ENCODE measurements around the gene RAB11FIP5. TPM values are rescaled to one million over a fixed set of nuclear protein-coding genes. Genes with fewer than 3 reads are reported as not detected.

Gene RAB11FIP5
- total and polyA plus RNA-seq, 7 experiments from 2014 or later, result 5.6 to 13.2 (median 11.2) TPM

DNA sequence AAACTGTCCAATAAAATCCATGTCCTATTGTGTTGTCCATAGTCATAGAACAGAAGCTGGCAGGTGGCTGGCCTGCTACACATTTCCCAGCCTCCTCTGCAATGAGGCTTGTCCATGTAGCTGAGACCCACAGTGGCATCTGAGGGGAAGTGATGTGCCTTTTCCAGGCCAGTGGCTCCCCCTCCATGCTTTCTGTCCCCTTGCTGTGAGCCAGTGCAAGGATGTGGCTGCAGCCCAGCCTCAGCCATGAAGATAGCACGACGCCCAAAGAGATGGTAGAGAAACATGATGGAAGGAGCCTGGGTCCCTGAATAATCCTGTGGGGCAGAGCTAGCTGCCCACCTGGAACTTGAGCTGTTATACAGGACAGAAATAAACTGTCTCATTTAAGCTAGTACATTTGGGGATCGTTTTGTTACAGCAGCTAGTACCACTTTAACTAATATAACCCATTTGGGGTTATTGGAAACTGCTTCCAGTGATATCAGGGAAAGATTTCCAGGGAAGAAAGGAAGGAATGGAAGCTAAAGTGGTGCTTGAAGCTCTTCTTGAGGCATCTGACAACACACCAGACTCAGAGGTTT, 81.6 kb downstream of the RAB11FIP5 start:
- H3K36me3 Mint-ChIP-seq, result peaks cover 0 to 14% (median 0%) of the 10 kb centered on the region in 5 donors
- CTCF ChIA-PET, result interaction anchor here (0.9 to 1.0 kb wide), 2 partner anchors 31 to 55 kb away, joined by 3 read pairs; no protein-coding TSS in a partner anchor
- POLR2A ChIA-PET, result interaction anchor here (0.7 kb wide), 1 partner anchor 238 kb away, joined by 5 read pairs; no protein-coding TSS in a partner anchor

DNA sequence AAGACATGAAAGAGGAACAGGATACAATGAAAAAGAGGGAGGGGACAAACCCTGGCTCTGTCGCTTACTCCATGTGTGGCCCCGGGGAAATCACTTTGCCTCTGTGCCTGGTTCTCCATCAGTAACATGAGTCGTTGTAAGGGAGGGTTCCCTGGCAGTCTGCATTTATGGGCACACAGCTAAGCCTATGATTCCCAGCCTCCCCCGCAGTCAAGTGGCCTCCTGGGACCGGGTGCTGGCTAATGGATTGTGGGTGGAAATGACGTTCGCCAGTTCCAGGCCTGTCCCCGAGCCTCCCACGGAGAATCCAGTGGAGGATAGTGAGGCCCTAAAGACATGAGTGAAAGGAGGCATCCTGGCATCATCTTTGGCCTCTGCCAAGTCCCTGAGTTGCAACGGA, 83.9 kb downstream of the RAB11FIP5 start:
- ATAC-seq (no peak), DNase-seq (no peak)
- CTCF ChIA-PET, result no interaction called here
- Mint-ChIP-seq H3K27me3 (no peaks in the 10 kb centered on the region), H3K27ac (no peak overlapping the region), H3K9me3 (no peaks in the 10 kb centered on the region), H3K4me3 (no peak overlapping the region), H3K36me3 (peaks cover 0 to 14% (median 0%) of the 10 kb centered on the region in 5 donors), H3K4me1 (peaks cover 0 to 4% (median 0%) of the 10 kb centered on the region in 7 donors)
- no peak overlapping the region for H3K27ac ChIP-seq (ENCODE audit: low read depth, low read length)
- H3K4me1 ChIP-seq (ENCODE audit: control insufficient read depth in 2 of 2, insufficient read depth in 2 of 2, low read length in 2 of 2), result no peaks in the 10 kb centered on the region
- no peaks in the 10 kb centered on the region for H3K36me3 ChIP-seq (ENCODE audit: control insufficient read depth in 2 of 3, insufficient read depth in 3 of 3, low read length in 3 of 3)
- intact Hi-C loops (cut with micrococcal nuclease), result no loop called here
- POLR2A ChIA-PET, result no interaction called here
- no peak overlapping the region for H3K4me3 ChIP-seq (ENCODE audit: low read length)
- H3K27me3 ChIP-seq (ENCODE audit: control insufficient read depth in 2 of 2, insufficient read depth in 2 of 2, low read length in 2 of 2), result no peaks in the 10 kb centered on the region
- no peaks in the 10 kb centered on the region for H3K9me3 ChIP-seq (ENCODE audit: control insufficient read depth in 2 of 3, low read length in 3 of 3)

More for the DNA sequence above, 81.6 kb downstream of the RAB11FIP5 start:
- Mint-ChIP-seq H3K27ac (no peak overlapping the region), H3K4me1 (peaks cover 0 to 4% (median 0%) of the 10 kb centered on the region in 7 donors), H3K4me3 (no peak overlapping the region), H3K9me3 (no peaks in the 10 kb centered on the region), H3K27me3 (no peaks in the 10 kb centered on the region)
- no peak overlapping the region for H3K27ac ChIP-seq (ENCODE audit: low read depth, low read length)
- DNase-seq (no peak), ATAC-seq (no peak)
- H3K9me3 ChIP-seq (ENCODE audit: control insufficient read depth in 2 of 3, low read length in 3 of 3), result no peaks in the 10 kb centered on the region
- no peak overlapping the region for H3K4me3 ChIP-seq (ENCODE audit: low read length)
- H3K36me3 ChIP-seq (ENCODE audit: control insufficient read depth in 2 of 3, insufficient read depth in 3 of 3, low read length in 3 of 3), result no peaks in the 10 kb centered on the region
- intact Hi-C loops (cut with micrococcal nuclease), result no loop called here
- no peaks in the 10 kb centered on the region for H3K27me3 ChIP-seq (ENCODE audit: control insufficient read depth in 2 of 2, insufficient read depth in 2 of 2, low read length in 2 of 2)
- no peaks in the 10 kb centered on the region for H3K4me1 ChIP-seq (ENCODE audit: control insufficient read depth in 2 of 2, insufficient read depth in 2 of 2, low read length in 2 of 2)

DNA sequence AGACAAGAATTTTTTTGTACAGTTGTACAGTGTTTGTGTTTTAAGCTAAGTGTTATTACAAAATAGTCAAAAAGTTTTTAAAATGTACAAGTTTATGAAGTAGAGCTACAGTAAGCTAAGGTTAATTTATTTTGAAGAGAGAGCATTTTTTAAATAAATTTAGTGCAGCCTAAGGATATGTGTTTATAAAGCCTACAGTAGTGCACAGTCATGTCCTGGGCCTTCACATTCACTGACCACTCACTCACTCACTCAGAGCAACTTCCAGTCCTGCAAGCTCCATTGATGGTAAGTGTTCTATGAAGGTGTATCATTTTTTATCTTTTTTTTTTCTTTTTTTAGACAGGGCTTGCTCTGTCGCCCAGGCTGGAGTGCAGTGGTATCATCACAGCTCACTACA, 85.4 kb downstream of the RAB11FIP5 start:
- Mint-ChIP-seq H3K4me3 (no peak overlapping the region), H3K27ac (no peak overlapping the region), H3K4me1 (peaks cover 0 to 4% (median 0%) of the 10 kb centered on the region in 7 donors), H3K9me3 (no peaks in the 10 kb centered on the region), H3K27me3 (no peaks in the 10 kb centered on the region), H3K36me3 (peaks cover 0 to 14% (median 0%) of the 10 kb centered on the region in 5 donors)
- CTCF ChIA-PET, result interaction anchor here (0.9 kb wide), 1 partner anchor 54 kb away, joined by 3 read pairs; no protein-coding TSS in a partner anchor
- Histone ChIP-seq H3K27me3 (ENCODE audit: control insufficient read depth in 2 of 2, insufficient read depth in 2 of 2, low read length in 2 of 2) (no peaks in the 10 kb centered on the region), H3K4me3 (ENCODE audit: low read length) (no peak overlapping the region), H3K9me3 (ENCODE audit: control insufficient read depth in 2 of 3, low read length in 3 of 3) (no peaks in the 10 kb centered on the region), H3K4me1 (ENCODE audit: control insufficient read depth in 2 of 2, insufficient read depth in 2 of 2, low read length in 2 of 2) (no peaks in the 10 kb centered on the region), H3K36me3 (ENCODE audit: control insufficient read depth in 2 of 3, insufficient read depth in 3 of 3, low read length in 3 of 3) (no peaks in the 10 kb centered on the region), H3K27ac (ENCODE audit: low read depth, low read length) (no peak overlapping the region)
- POLR2A ChIA-PET, result no interaction called here
- intact Hi-C loops (cut with micrococcal nuclease), result no loop called here
- ATAC-seq (no peak), DNase-seq (no peak)

DNA sequence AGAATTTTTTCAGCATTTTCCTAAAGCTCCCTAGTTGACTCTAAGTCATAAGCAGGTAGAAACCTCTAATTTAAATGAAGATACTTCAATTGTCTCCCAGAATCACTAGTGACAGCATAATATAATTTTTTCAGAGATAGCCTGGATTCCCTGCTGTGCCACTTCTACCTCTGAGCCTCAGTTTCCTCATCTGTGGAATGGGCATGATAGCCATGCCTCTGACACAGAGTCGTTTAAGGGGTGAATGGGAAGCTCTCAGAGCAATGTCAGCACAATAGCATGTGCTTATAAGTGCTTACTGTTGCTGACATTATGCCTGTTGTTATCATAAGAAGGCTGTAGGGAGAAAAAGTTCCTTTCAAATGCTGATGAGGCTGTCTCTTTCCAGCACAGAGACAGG, 89.3 kb downstream of the RAB11FIP5 start:
- no peak overlapping the region for H3K27ac ChIP-seq (ENCODE audit: low read depth, low read length)
- CTCF ChIA-PET, result no interaction called here
- no peaks in the 10 kb centered on the region for H3K4me1 ChIP-seq (ENCODE audit: control insufficient read depth in 2 of 2, insufficient read depth in 2 of 2, low read length in 2 of 2)
- no peak overlapping the region for H3K4me3 ChIP-seq (ENCODE audit: low read length)
- no peaks in the 10 kb centered on the region for H3K36me3 ChIP-seq (ENCODE audit: control insufficient read depth in 2 of 3, insufficient read depth in 3 of 3, low read length in 3 of 3)
- no peaks in the 10 kb centered on the region for H3K9me3 Mint-ChIP-seq
- ATAC-seq (no peak), DNase-seq (no peak)
- H3K4me3 Mint-ChIP-seq, result no peak overlapping the region
- no peaks in the 10 kb centered on the region for H3K9me3 ChIP-seq (ENCODE audit: control insufficient read depth in 2 of 3, low read length in 3 of 3)
- no peak overlapping the region for H3K27ac Mint-ChIP-seq
- POLR2A ChIA-PET, result no interaction called here
- H3K36me3 Mint-ChIP-seq, result peaks cover 0 to 18% (median 0%) of the 10 kb centered on the region in 5 donors
- intact Hi-C loops (cut with micrococcal nuclease), result no loop called here
- H3K27me3 Mint-ChIP-seq, result no peaks in the 10 kb centered on the region
- no peaks in the 10 kb centered on the region for H3K4me1 Mint-ChIP-seq
- no peaks in the 10 kb centered on the region for H3K27me3 ChIP-seq (ENCODE audit: control insufficient read depth in 2 of 2, insufficient read depth in 2 of 2, low read length in 2 of 2)

Other genes starting within 250 kb of the RAB11FIP5 start
- gene SPR, start 225.5 kb downstream of the RAB11FIP5 start, total RNA-seq, result 1 to 10 TPM in 2 of 5 experiments, under 1 TPM in 2, not detected in 1; 0.24 to 2.3 (median 0.98) TPM
- 1 to 10 TPM in 1 of 2 donors, not detected in 1; 1.0 TPM for gene SPR, start 225.5 kb downstream of the RAB11FIP5 start, polyA plus RNA-seq
- gene EMX1, start 195.4 kb downstream of the RAB11FIP5 start, total RNA-seq, result not detected
- gene EMX1, start 195.4 kb downstream of the RAB11FIP5 start, polyA plus RNA-seq, result not detected
- gene SFXN5, start 41.2 kb downstream of the RAB11FIP5 start, total RNA-seq, result 10 to 100 TPM in 3 of 5 experiments, 1 to 10 TPM in 2; 8.8 to 17.4 (median 10.9) TPM
- 1 to 10 TPM; 2.2 to 4.4 TPM for gene SFXN5, start 41.2 kb downstream of the RAB11FIP5 start, polyA plus RNA-seq
- not detected for gene NOTO, start 89.6 kb upstream of the RAB11FIP5 start, total RNA-seq
- not detected for gene NOTO, start 89.6 kb upstream of the RAB11FIP5 start, polyA plus RNA-seq
- gene SMYD5, start 101.3 kb upstream of the RAB11FIP5 start, total RNA-seq, result 10 to 100 TPM; 25.1 to 76.2 (median 42.7) TPM
- 10 to 100 TPM; 25.6 to 28.0 TPM for gene SMYD5, start 101.3 kb upstream of the RAB11FIP5 start, polyA plus RNA-seq
- gene PRADC1, start 120.3 kb upstream of the RAB11FIP5 start, total RNA-seq, result 1 to 10 TPM; 4.3 to 8.8 (median 6.9) TPM
- 10 to 100 TPM; 25.1 to 29.5 TPM for gene PRADC1, start 120.3 kb upstream of the RAB11FIP5 start, polyA plus RNA-seq
- 100 to 1,000 TPM; 118 to 322 (median 181) TPM for gene CCT7, start 121.4 kb upstream of the RAB11FIP5 start, total RNA-seq
- gene CCT7, start 121.4 kb upstream of the RAB11FIP5 start, polyA plus RNA-seq, result 100 to 1,000 TPM; 284 to 298 TPM
- 10 to 100 TPM; 13.2 to 19.6 (median 17.6) TPM for gene FBXO41, start 171.5 kb upstream of the RAB11FIP5 start, total RNA-seq
- gene FBXO41, start 171.5 kb upstream of the RAB11FIP5 start, polyA plus RNA-seq, result 1 to 10 TPM; 1.5 to 3.2 TPM
- gene EGR4, start 180.6 kb upstream of the RAB11FIP5 start, total RNA-seq, result under 1 TPM in 3 of 5 experiments, not detected in 2; 0.15 to 0.16 (median 0.15) TPM
- gene EGR4, start 180.6 kb upstream of the RAB11FIP5 start, polyA plus RNA-seq, result not detected

All from naive thymus-derived CD4-positive, alpha-beta T cell (primary cell).